Left ventricle myocardium inferior (tissue), 1 donor: ENCODE measurements around the gene SLC17A9. TPM values are rescaled to one million over a fixed set of nuclear protein-coding genes. Genes with fewer than 3 reads are reported as not detected.

ENCODE experiments used
- DNase-seq: peaks from one replicate; pipeline ENCODE4 v3.0.0-alpha.2; 2020
- H3K27ac ChIP-seq: fragments of 200-600 bp; replicated peaks from 2 replicates; pipeline ENCODE4 v1.8.0; 2021
- H3K27me3 ChIP-seq: fragments of 200-600 bp; 2 replicates; pipeline ENCODE4 v1.8.0; 2021; ENCODE audit warnings: low read depth
- H3K36me3 ChIP-seq: fragments of 200-600 bp; 2 replicates; pipeline ENCODE4 v1.8.0; 2021
- H3K4me1 ChIP-seq: fragments of 200-600 bp; 2 replicates; pipeline ENCODE4 v1.8.0; 2021
- H3K4me3 ChIP-seq: fragments of 200-600 bp; 2 replicates; pipeline ENCODE4 v1.8.0; 2021; ENCODE audit warnings: mild to moderate bottlenecking, moderate library complexity
- H3K9me3 ChIP-seq: fragments of 200-600 bp; replicated peaks from 2 replicates; pipeline ENCODE4 v1.8.0; 2021
- intact Hi-C: fragments of 100-400 bp; cut with micrococcal nuclease; formaldehyde crosslinking; loops from one replicate; pipeline ENCODE4 v1.11.0; 2022
- total RNA-seq: library from RNA; stranded (reverse); fragmentation: NEBNext Ultra II Directional; extraction: Animal tissue kit (Norgen Biotek cat#: 25700); gene quantifications from one replicate; pipeline ENCODE4 v1.2.1, GENCODE V29; 2021
- TF ChIP-seq, protein P1 (sequence below): fragments of 200-600 bp; IDR thresholded peaks from 2 replicates; pipeline ENCODE4 v1.8.0; 2021; ENCODE audit warnings: antibody characterized with exemption, mild to moderate bottlenecking, borderline replicate concordance
- donor health status: DM: no; HTN: yes; CAD: no; lungs with severe emphysema.

SLC17A9 gene
- total RNA-seq, 1 donor from 2014 or later = 0.47 TPM

DNA sequence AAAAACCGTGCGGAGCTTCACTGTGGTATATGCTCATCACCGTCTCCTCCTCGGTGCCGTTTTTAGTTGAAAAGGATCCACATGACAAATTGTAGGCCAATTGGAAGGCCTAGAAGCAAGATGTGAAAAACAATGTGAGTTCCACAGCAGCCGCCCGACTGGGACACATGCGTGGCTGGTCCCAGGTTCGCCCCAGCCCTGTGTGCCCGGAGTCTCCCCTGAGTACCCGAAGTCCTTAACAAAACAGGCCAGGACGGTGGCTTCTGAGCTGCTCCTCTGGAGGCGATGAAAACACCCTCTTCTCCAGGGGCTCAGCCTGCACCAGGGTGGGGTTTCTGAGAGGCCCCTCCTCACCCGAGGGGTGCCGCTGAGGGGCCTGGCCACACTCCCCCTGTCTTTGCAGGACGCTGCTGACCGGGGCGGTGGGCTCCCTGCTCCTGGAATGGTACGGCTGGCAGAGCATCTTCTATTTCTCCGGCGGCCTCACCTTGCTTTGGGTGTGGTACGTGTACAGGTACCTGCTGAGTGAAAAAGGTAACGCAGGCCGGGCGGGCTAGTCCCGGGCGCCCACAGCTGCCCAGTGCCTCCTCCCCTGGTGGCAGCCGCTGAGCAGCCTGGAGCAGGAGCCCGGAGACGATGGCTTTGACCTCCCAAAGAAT is 9.8 kb downstream of the SLC17A9 start:
- intact Hi-C loops = no loop called here
- no peaks in the 10 kb centered on the region for H3K36me3 ChIP-seq
- DNase-seq = no peak

DNA sequence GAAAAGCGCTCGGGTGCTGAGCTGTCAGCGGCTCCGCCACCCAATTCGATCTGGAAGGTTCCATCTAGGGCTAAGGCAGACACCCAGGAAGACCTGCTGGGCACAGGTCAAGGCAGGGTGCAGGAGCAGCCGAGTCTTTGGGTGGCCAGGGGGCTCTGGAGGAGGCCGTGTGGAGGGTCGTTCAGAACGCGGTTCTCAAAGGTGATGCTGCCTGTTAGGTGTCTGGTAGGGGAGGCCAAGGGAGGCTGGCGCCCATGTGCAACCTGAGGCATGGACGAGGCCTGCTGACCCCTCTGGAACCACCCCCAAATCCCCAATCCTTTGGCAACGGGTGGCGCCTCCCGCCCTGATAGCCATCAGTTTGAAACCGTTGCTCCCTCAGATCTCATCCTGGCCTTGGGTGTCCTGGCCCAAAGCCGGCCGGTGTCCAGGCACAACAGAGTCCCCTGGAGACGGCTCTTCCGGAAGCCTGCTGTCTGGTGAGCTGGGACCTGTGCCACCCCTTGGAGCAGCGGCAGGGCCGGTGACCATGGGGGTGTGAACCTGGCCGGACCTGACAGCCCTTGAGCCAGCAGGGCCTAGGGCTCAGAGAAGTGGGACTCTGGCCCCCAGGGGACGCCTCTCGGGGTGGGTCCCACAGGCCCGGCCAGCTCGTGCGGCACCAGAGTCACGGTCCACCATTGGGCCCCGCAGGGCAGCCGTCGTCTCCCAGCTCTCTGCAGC is 10.5 kb downstream of the SLC17A9 start:
- no peak for DNase-seq
- Histone ChIP-seq H3K4me3 (no peak overlapping the region), H3K27me3 (peaks cover 9% of the 10 kb centered on the region), H3K27ac (no peak overlapping the region), H3K9me3 (no peaks in the 10 kb centered on the region), H3K4me1 (no peaks in the 10 kb centered on the region), H3K36me3 (no peaks in the 10 kb centered on the region)
- TF ChIP-seq, protein P1, sequence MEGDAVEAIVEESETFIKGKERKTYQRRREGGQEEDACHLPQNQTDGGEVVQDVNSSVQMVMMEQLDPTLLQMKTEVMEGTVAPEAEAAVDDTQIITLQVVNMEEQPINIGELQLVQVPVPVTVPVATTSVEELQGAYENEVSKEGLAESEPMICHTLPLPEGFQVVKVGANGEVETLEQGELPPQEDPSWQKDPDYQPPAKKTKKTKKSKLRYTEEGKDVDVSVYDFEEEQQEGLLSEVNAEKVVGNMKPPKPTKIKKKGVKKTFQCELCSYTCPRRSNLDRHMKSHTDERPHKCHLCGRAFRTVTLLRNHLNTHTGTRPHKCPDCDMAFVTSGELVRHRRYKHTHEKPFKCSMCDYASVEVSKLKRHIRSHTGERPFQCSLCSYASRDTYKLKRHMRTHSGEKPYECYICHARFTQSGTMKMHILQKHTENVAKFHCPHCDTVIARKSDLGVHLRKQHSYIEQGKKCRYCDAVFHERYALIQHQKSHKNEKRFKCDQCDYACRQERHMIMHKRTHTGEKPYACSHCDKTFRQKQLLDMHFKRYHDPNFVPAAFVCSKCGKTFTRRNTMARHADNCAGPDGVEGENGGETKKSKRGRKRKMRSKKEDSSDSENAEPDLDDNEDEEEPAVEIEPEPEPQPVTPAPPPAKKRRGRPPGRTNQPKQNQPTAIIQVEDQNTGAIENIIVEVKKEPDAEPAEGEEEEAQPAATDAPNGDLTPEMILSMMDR = no peak
- intact Hi-C loops = no loop called here

More for the DNA sequence above, 9.8 kb downstream of the SLC17A9 start:
- H3K27ac ChIP-seq = no peak overlapping the region
- peaks cover 5% of the 10 kb centered on the region for H3K27me3 ChIP-seq
- no peak overlapping the region for H3K4me3 ChIP-seq
- H3K4me1 ChIP-seq = no peaks in the 10 kb centered on the region
- TF ChIP-seq, protein P1 = no peak
- no peaks in the 10 kb centered on the region for H3K9me3 ChIP-seq

DNA sequence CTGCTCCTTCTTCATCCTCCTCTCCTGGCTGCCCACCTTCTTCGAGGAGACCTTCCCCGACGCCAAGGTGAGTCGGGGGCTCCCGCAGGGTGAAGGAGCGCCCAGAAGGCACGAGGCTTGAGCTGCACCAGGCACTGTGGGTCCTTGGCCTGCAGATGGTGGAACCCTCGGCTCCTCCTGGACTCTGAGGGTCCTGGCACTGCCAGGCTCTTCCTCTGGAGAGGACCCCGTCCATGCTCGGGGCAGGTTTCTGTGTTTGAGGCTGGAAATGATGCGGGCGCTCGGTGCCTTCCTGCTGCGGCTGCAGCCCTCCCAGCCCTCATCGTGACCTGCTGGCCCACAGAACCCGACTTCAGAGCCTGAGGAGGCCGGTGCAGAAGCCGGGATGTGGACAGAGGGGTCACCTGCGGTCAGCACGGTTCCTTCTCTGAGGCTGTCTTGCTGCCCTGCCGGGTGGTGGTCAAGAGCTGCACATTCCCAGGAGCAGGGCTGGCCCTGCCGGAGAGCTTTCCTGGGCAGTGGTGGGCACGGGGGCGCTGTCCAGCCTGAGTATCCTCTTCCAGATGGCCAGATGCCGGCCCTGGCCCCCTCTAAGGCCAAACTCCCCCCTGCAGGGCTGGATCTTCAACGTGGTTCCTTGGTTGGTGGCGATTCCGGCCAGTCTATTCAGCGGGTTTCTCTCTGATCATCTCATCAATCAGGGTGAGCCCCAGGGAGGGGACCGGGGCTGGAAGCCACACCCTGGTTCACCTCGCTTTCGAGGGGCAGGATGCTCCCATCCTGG is 11.3 kb downstream of the SLC17A9 start:
- Histone ChIP-seq H3K4me3 (no peak overlapping the region), H3K27ac (no peak overlapping the region), H3K36me3 (no peaks in the 10 kb centered on the region), H3K4me1 (no peaks in the 10 kb centered on the region), H3K27me3 (peaks cover 16% of the 10 kb centered on the region), H3K9me3 (no peaks in the 10 kb centered on the region)
- TF ChIP-seq, protein P1 = no peak
- no peak for DNase-seq
- intact Hi-C loops = no loop called here

DNA sequence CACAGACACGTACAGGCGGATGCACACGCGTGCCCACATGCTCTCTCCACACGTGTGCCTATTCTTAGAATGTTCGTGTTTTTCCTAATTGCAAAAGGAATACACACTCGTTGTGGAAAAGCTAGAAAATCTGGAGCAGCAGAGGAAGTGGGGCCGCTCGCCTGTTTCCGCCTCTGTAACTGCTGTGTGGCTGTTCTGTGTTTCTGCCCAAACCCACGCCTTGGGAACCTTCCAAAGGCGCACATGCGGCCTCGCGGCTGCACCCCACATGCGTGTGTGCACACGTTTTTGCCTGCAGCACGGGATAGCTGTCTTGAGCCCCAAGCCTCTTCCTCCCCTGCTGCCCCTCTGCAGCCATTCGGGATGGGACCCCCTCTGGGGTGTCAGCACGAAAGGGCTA is 12.2 kb downstream of the SLC17A9 start:
- TF ChIP-seq, protein P1 = no peak
- H3K27ac ChIP-seq = no peak overlapping the region
- peaks cover 4% of the 10 kb centered on the region for H3K4me1 ChIP-seq
- peaks cover 24% of the 10 kb centered on the region for H3K27me3 ChIP-seq
- H3K9me3 ChIP-seq = no peaks in the 10 kb centered on the region
- H3K4me3 ChIP-seq = no peak overlapping the region
- DNase-seq = no peak
- intact Hi-C loops = no loop called here
- no peaks in the 10 kb centered on the region for H3K36me3 ChIP-seq

DNA sequence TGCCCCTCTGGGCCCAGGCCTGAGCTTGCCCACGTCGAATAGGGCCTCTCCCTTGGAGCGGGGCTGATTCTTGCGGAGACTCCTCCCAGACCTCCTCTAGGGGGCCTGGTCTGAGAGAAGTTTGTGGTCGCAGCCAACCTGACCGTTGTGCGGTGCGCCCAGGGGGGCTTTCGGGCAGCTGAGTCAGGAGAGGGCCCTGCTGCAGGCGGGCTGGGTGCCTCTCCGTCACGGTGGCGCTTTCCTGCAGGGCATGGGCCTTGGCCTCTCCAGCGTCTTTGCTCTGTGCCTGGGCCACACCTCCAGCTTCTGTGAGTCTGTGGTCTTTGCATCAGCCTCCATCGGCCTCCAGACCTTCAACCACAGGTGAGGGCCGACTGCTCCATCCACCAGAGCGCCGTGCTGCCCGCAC is 12.9 kb downstream of the SLC17A9 start:
- no peak for DNase-seq

More for the DNA sequence above, 12.9 kb downstream of the SLC17A9 start:
- H3K27ac ChIP-seq = no peak overlapping the region
- peaks cover 29% of the 10 kb centered on the region for H3K27me3 ChIP-seq
- intact Hi-C loops = no loop called here
- H3K36me3 ChIP-seq = no peaks in the 10 kb centered on the region
- H3K4me1 ChIP-seq = peaks cover 4% of the 10 kb centered on the region
- TF ChIP-seq, protein P1 = no peak
- no peak overlapping the region for H3K4me3 ChIP-seq
- no peaks in the 10 kb centered on the region for H3K9me3 ChIP-seq
